Activated CD4-positive, CD25-positive, alpha-beta regulatory T cell treated with anti-CD3 and anti-CD28 coated beads, Interleukin-2, amount 50 U/mL, for 16 hours (primary cell): ENCODE measurements around the gene DNAH2.
A peak's percentile ranks its signal among the peaks of the same experiment; 100 is the strongest.

ENCODE experiments used
- DNase-seq: peaks from one replicate; pipeline ENCODE4 v3.0.0-alpha.2; 2020; ENCODE audit warnings: low read depth, low spot score

The DNAH2 gene

GRCh38 chr17:7818746-7819645 is 101.5 kb downstream of the DNAH2 start:
- no peak for DNase-seq

DNA sequence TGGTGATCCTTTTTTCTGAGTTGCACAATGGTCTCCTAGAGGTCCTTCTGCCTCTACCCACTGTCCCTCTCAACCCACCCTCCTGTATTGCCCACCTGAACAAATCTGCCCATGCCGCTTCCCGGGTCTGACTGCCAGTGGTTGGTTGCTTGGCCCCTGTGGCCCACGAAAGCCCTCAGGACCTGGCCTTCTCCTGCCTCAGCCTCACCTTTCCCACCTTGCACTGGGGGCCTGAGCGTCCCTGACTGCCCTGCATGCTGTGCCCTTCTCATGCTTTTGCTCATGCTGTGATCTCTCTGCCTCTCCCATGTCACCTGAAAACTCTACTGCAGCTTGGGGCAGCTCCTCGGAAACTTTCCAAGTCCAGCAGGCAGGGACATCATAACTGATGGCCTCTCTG is 102.7 kb downstream of the DNAH2 start:
- DNase-seq, result no peak

GRCh38 chr17:7822126-7822525 is 104.6 kb downstream of the DNAH2 start:
- no peak for DNase-seq

- no peak for DNase-seq
These were observed 106.0 kb downstream of the DNAH2 start for GRCh38 chr17:7823581-7824001.

GRCh38 chr17:7824021-7824924 is 106.7 kb downstream of the DNAH2 start:
- DNase-seq, result no peak

DNA sequence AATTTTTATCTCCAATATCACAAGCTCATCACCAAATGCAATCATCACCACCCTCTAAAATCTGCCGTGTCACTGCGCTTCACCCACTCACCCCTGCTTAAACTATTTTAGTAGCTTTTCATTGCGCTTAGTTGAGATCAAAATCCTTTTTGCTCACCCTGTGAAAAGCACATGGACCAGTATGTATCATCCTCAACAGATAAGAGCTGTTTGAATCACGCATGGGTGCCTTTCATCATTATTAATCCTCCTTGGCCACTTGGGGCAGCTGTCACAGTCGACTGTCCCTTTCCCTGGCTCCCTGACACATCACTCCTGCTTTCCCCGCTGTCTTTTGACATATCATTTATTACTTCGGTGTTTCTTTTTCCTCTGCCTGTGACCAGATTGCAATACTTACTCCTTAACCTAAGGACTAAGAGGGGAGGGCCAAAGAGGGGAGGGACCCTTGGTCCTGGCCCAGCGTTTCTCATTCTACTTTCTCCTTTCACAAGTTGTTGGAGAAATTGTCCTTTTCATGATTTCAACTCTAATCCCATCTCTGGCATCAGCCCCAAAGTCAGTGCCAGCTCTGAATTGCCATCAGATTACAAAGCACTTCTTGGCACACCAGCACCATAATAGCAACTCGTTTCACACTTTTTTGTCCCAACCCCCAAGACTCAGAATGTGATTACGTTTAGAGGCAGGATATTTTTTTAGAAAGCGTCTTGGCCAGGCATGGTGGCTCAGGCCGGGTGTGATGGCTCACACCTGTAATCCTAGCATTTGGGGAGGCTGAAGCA is 107.9 kb downstream of the DNAH2 start:
- DNase-seq, result no peak

DNA sequence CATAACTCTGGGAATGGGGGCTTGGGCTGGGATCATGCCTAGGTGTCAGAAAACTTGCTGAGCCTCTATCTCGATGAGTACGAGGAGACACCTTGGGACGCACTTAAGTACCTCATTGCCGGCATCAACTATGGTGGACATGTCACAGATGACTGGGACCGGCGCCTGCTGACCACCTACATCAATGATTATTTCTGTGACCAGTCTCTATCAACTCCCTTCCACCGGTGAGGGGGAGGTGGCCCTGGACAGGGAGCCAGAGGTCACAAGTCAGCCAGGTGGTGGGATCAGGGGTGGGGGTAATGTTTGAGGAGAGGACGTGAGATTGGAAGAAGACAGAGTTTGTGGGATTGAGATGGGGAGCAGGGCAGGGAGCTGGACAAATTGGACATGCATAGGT is 113.1 kb downstream of the DNAH2 start:
- no peak for DNase-seq

DNA sequence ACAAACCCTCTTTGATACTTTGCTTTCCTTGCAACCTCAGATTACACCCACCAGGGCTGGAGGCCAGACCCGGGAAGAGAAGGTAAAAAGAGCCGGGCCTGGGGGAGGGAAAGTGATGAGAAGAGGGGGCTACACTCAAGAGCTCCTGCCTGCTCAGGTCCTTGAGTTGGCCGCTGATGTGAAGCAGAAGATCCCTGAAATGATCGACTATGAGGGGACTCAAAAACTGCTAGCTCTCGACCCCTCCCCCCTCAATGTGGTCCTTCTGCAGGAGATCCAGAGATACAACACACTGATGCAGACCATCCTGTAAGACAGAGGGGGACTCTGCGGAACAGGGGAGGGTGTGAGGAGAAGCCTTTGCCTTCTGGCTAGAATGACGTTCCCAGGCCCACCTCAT is 113.7 kb downstream of the DNAH2 start:
- DNase-seq, result no peak

DNA sequence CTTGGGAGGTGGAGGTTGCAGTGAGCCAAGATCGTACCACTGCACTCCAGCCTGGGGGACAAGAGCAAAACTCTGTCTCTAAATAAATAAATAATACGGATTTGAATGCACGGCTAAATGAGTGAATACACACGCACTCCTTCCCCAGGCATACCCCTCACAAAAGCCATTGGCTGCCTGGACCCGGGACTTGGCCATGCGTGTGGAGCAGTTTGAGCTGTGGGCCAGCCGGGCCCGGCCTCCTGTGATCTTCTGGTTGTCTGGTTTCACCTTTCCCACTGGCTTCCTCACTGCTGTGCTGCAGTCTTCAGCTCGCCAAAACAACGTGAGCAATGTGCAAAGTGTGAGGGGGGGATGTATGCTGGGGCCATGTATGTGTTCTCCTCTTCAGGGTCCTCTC is 114.9 kb downstream of the DNAH2 start:
- no peak for DNase-seq

GRCh38 chr17:7833011-7833794 is 115.7 kb downstream of the DNAH2 start:
- no peak for DNase-seq

DNA sequence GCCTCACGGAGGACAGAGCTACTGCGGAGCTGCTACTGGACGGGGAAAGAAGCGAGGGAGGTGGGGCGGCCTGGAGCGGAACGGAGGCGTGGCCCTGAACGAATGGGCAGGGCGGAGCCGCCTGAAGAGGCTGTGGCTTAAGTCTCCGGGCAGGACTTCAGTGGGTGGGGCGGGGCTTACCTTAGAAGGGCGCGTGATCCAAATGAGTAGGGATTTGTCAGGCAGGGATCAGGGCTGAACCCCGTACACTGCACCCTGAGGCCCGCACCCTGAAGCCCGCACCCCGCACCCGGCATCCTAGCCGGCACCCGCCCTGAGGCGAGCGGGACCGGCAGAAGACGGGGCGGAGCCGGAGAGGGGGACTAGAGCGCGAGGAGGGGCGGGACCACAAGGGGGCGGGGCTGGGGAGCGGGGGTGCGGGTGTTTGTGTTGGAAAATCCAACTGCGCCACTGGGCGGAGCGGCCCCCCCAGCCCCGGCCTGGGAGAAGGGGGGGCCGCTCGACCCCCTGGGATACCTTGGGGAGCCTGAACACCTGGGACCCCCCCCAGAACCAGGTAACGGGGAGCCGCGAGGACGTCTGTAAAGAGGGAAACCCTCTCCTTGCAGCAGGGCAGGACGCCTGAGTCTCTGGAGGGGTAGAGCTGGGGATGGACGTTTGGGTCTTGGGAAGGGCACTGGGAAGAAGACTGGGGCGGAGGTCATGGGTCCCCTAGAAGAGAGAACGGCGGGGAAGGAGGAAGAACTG is 116.4 kb downstream of the DNAH2 start, which contains the start of gene KDM6B:
Gene KDM6B, plus strand, starts transcription at position 423 of the 747 bp plus-strand sequence. CDS start 11,338 bp downstream, outside the sequence.
- DNase-seq, result peak; percentile 68

GRCh38 chr17:7834542-7834956 is 117.0 kb downstream of the DNAH2 start:
- no peak for DNase-seq

- peak; percentile 82 for DNase-seq
These were observed 117.6 kb downstream of the DNAH2 start for GRCh38 chr17:7834957-7835813.

DNA sequence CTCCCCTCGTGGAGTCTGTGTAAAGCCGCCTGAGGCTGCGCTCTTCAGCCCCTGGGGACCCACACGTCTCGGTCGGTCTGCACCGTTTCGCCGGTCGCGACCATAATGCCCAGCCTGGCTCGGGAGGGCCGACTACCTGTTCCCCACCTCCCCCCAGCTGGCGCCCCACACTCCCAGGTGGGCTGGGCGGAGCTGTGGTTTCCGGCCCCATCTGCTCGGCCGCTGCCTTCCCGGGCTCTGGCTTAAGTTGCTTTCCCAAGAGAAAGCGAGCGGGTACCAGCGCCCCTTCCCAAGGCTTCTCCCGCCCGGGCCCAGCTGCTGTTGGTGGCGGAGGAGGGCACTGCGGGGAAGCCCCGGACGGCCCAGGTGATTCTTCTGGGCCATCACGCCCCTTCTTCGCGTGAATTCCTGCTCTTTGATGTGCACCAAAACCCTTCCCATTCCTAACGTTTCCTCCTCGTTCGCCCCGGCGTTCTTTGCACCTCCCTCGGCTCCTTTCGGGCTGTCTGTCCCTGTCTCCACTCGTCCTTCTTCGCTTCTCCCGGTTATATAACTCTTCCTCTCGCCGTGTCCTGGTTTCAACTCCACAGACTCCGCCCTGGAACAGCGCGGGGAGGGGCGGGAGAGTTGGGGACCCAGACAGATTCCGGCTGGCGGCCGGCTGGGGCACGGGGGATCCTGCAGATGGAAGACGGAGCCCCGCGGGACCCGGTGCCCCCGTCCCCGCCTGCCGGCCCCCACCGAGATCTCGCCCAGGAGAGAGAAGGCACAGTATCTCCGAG is 118.5 kb downstream of the DNAH2 start:
- no peak for DNase-seq

DNA sequence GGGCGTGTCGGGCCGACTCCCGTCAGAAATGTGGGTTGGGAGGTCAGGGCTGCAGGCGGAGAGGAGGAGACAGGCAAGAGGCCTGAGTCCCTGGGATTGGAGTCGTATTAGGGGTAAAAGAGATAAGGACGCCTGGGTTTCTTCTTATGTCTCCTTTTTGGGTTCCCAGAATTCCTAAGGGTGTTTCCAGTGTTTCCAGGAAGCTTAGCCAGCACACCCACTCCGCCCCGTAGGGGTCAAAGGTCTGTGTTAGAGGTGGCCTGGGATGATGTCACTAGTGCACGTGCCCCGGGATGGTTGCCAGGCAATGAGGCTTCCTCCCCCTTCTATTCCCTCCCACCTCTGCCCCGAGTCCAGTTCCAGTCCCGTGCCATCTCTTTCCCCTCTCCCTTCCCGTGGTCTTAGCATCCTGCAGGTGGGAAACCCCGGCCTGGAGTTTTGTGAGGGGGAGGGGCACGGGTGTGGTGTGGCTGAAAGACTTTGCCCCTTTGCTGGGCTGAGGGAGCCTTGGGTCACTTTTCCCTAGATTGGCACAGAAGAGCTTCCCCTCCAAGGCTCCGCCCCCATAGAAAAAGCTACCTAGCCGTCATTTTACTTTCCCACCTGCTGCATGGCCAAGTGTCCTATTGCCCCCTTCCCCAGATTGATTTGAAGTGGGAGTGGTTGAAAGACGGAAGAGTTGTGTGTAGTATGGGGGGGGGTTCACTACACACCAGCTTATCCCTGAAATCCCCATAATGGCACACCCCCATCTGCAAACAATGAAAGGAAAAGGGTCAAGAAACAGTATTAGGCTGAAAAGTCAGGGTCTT is 119.3 kb downstream of the DNAH2 start:
- DNase-seq, result no peak

DNA sequence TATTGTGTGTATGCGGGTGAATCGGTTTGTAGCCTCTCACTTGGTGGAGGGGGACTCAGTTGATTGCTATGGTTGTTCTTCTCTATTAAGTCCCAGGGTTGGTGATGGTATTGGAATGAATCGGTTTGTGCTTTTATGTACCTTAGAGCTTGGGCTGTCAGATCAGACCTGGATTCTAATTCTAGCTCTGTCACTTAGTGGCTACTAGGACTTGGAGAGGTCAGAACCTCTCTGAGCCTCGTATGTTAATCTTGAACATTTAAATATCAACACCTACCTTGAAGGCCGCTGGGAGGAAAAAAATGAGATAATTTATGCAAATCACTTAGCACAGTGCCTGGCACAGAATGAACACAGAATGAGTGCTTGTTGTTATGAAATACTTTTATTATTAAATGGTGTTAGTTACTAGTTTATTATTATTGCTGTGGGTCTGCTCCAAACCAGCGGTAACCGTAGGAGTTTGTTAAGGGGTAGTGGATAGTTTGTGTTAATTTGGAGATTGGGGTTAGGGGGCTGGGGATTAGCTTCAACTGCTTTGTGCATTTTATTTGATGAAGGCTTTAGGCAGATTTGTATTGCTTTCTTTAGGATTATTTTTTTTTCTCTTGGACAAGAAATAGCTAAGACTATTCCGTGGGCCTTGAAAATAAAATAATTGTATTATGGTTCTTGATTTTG is 120.0 kb downstream of the DNAH2 start:
- no peak for DNase-seq
